Suppressor macrophage treated with lipopolysaccharide for 4 hours (primary cell): ENCODE data around the gene TRH.
"Not testable (repeated sequence)": the region's sequence is repeated elsewhere in the genome, so short reads cannot be mapped to it uniquely, and the experiment has no call there.

Experiments
- DNase-seq: peaks from one replicate; pipeline ENCODE4 v3.0.0-alpha.2; 2020

The TRH gene

DNA sequence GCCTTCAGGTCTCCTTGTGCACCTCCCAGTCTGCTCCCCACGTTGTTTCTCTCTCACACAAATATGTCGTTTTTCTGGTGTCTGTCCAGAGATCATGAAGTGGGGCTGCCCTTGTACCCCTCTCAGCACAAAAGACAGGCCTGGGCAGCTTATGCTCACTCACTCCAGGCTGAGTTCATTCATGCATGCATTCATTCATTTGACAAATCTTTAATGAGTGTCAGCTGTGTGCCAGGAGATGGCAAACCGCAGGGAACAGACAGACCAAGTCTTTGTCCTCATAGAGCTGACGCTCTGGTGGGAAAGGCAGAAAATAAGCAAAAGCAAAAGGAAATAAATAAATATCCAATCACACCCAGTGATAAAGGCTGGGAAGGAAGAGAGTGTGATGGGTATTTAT, 7.6 kb upstream of the TRH start:
- no peak for DNase-seq

DNA sequence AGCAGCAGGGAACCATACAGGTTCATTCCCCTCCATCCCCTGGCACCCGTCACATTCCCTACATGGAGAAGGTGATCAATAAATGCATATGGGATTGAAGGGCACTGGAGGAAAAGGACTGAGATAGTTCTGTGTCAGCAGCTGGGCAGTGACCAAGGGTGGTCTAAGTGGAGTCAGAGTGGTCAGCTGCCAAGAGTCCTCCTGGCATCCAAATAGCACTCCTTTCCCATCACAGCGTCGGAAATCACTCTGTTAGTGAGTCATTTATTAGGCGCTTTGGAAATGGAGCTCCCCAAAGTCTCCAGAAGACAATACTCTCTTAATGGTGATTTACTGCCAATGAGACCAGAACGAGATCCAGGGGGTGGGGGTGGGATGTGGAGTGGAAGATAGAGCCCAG, 6.8 kb upstream of the TRH start:
- no peak for DNase-seq

DNA sequence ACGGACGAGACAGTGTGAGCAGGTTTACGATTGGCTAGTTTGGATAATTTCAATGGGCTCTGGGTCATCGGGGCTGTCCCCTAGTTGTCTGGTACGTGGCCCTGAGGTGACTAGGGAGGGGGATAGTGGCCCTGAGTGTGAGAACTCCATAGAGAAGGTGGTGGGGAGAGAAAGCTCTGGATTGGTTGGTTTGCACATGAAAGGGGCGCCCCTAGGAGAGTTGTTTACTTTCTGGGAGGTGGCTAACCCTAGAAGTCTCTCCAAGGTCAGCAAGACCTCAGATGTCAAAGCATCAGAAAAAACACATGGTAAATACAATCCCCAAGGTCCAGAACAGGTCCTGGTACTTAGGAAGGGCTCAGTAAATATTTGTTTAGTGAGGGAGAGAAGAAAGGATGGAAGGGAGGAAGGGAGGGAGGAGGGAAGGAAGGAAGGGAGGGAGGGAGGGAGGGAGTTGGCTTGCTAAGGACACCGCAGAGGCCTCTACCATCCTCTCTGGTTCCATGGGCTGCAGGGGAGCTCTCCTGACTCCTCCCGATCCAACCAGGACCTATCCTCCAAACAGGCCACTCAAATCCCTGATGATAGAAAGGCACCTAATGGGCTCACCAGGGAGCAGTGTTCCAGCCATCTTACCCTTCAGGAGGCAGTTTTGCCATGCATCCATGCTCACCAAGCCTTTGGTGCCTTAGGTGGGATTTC, 3.0 kb upstream of the TRH start:
- no peak for DNase-seq

DNA sequence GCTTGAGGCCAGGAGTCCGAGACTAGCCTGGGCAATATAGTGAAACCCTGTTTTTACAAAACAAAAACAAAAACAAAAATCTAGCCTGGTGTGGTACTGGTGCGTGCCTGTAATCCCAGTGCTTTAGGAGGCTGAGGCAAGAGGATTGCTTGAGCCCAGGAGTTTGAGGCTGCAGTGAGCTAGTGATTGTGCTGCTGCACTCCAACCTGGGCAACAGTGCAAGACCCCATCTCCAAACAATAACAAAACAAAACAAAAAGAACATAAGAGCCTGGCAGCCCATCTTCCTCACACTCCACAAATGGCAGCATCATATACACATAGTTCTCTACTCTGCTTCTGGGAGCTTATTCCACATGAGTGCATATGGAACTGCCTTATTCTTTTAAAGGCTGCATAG, 2.2 kb upstream of the TRH start:
- no peak for DNase-seq

DNA sequence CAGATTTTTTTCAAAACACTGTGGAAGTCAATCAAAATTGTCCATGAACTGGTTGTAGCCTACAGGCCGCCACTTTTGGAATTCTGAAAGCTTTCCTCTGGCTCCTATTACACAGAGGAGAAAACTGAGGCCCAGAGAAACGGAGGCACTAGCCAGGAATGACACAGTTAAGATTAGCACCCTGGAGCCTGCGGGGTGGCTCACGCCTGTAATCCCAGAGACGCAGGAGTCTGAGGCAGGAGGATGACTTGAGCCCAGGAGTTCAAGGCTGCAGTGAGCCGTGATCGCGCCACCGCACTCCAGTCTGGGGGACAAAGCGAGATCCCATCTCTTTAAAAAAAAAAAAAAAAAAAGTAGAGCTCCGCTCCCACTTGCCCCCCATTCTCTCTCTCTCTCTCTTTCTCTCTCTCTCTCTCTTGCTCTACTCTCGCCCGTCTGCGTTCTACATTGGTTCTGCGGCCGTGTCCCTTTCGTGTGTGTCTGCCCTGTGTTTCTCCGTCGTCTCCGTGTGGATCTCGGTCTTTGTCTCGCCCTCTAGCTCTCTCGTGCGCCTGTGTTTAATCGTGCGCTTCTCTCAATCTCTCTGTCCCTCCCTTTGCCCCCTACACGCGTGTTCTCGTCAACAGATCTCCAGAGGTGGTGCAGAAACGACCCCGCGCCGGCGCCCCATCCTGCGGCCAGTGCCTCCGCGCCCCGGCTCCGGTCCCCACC, 512 bp upstream of the TRH start:
- no peak for DNase-seq

DNA sequence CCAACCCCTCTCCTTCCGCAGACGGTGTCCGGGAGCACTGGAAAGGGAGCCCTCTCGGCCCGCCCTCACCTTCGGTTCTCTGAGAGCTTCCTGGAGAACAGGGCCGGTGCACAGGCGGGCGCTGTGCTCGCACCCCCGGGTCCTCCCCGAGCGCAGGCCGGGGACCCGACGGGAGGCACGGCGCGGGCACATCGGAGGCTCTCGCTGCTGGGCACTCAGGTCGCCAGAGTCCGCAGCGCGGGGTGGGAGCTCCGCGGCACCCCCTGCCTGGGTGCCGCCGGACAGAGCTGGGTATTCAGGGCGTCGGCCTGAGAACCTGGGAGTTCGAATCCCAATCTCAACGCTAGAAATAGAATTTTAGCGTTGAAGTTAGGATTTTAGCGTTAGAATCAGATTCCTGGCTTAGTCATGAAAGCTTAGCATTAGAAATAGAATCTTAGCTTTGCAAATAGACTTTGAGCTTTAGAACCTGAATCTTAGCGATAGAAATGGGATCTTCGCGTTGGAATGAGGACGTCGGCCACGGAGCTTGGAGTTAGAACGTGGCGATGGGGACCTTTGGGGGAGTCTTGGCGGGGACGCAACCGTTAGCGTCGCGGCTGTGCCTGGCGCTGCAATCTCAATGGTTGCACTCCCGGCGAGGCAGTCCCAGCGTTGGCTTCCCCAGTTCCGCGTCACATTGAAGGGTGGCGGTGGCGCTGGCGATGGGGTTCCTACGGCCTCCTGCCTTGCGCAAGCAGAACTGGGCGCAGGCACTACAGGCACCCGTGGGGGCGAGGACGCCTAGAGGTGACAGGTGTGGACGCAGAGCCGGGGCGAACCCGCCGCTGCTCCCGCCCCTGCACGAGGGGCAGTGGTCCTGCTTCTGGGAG, 549 bp downstream of the TRH start:
- peak; percentile 44 for DNase-seq

DNA sequence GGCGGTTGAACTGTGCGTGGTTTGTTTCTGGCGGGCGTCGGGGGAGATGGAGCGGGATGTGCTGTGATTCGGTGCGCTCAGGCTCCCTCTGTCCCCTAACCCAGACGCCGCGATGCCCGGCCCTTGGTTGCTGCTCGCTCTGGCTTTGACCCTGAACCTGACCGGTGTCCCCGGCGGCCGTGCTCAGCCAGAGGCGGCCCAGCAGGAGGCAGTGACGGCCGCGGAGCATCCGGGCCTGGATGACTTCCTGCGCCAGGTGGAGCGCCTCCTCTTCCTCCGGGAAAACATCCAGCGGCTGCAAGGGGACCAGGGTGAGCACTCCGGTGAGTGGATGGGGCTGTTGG, 1.2 kb downstream of the TRH start:
- DNase-seq = no peak

DNA sequence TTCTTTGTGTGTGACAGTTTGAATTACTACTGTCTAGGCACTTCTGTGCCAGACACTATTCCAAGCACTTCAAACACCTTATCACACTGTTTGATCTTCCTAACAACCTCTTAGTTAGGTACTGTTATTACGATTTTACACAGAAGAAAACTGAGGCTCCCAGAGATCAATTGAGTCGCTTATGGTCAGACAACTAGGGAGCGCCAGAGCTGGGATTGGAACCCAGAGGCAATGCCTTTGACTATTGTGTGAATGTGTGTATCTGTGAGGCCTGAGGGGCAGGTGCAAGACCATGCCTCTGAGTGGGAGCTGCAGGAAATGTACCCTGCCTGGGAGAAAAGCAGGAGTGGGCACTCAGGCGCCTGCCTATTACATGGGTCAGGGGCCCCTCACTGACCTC, 1.8 kb downstream of the TRH start:
- no peak for DNase-seq

DNA sequence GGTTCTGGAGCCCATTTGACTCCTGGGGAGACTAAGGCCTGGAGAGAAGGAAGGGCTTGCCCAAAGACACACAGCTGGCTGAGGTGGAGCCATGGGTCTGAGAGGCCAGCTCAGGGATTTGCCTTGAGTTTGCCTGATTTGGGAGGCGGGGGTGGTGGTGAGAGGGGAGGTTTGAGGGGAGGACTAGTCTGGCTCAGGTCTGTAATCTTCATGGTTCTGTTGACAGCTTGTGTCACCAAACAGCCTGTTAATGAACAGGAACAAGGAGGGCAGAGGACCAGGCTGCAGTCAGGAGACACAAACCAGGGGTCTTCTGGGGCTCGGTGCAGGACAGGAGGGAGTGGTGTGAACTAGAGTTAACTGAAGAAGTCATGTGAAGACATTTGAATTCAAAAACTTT, 3.6 kb downstream of the TRH start:
- DNase-seq = no peak

DNA sequence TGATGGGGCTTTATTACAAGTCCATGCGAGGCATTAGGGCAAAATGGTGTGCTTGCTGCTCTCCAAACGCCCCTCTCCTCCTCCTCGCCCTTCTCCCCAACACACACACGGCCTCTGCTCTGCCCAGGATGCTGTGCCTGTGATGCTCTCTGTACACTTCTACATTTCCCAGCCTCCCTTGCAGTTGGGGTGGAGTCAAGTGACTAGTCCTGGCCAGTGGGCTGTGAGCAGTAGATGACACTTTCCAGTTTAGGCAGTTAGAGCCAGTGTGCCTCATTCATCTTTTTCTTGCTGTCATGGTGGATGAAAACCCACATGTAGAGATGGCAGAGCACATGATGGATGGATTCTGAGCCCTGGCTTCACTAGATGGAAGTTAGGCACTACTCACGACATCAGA, 5.4 kb downstream of the TRH start:
- DNase-seq = no peak

DNA sequence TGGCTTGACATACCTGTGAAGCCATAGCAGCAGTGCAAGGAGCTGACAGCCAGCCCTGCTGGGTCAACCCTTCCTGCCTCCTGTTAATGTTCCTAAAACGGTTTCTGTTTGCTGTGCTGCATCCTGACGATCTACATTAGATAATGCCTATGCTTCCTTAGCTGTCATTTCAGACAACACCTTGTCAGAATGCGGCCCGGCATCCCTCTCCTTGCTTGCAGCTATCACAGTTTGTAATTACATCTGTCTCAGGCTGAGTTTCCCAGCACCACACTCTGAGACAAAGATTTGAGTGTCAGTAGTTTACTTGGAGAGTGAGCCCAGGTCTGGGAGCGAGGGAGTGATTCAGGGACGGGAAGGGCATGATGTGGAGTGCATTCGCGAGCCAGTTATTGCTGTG, 9.0 kb downstream of the TRH start:
- no peak for DNase-seq

DNA sequence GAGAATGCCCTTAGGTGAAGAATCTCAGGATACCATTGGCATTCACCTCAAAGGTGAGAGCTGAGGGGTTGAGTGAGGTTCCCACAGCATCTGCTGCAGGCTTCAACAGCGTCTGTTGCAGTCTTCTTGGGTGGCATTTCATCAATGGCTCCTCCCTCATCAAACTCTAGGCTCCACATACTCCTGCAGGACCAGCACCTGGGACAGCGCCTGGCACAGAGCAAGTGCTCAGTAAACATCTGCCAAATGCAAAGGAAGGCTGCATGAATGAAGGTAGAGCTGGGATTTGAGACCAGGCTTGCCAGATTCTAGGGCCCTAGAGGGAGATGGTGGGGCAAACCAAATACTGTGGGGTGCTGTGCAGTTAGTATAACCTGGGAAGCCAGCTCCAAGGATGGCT, 9.6 kb downstream of the TRH start:
- DNase-seq = no peak

DNA sequence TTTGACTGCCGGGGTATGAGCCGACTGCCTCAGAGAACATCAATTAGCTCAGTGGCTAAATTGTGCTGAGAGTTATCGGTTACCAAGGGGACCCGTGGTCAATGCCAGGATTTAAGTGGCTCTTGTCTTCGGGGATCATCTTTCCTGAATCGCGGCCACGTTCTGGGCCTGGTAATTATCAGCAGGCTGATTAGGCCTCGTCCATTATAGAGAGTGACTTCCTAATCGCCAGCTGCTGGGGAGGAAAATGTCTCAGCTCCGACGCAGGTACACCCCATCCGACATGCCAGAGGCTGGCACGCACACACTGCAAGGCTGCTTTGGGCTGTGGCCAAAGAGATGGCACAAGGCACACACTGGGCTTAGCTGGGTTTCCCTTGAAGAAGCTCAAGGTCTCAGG, 10.6 kb downstream of the TRH start:
- DNase-seq = no peak

DNA sequence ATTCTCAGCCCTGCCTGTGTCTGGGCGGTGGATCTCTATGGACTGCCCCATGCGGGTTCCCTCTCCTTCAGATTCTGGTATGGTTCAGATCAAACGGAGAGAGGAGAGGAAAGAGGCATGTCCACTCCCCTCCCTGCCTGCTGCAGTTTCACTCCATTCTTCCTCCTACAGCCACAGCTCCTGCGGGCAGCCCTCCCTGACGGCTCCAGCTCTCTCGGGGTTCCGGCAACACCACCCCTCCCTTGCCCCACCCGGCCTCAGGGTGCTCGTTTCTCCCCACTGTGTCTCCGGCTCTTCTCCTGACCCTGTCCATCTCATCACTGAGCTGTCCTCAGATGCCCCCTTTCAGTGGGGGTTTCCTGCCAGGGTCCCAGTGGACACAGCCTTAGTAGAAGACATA, 13.9 kb downstream of the TRH start:
- no peak for DNase-seq

DNA sequence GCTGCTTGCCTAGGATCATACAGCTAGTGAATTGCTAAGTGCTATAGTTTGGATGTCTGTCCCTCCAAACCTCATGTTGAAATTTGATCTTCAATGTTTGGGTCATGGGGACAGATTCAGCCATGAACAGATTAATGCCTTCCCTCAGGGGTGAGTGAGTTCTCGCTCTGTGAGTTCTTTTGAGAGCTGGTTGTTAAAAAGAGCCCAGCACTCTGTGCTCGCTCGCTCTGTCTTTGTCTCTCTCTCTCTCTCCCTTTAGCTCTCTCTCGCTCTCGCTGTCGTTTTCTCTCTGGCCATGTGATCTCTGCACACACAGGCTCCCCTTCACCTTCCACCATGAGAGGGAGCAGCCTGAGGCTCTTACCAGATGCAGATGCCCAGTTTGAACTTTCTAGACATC, 14.9 kb downstream of the TRH start:
- no peak for DNase-seq

DNA sequence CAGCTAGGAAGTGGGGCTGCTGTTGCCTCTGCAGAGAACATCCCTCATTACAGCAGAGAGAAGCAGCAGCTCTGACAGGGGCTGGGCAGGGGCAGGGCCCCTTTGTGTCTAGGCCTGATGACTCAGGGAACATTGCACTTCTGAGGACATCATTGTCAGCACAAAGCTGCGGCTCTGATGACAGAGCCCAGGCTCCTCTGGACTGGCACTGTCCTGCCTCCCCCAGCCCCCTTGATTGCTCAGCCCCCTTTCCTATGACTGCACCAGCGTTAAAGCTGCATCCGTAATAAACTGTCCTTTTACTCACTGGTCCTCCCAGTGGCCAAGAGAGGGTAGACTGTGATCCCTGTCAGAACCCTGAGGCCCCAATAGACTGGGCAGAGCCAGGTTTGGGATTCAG, 18.3 kb downstream of the TRH start:
- no peak for DNase-seq

DNA sequence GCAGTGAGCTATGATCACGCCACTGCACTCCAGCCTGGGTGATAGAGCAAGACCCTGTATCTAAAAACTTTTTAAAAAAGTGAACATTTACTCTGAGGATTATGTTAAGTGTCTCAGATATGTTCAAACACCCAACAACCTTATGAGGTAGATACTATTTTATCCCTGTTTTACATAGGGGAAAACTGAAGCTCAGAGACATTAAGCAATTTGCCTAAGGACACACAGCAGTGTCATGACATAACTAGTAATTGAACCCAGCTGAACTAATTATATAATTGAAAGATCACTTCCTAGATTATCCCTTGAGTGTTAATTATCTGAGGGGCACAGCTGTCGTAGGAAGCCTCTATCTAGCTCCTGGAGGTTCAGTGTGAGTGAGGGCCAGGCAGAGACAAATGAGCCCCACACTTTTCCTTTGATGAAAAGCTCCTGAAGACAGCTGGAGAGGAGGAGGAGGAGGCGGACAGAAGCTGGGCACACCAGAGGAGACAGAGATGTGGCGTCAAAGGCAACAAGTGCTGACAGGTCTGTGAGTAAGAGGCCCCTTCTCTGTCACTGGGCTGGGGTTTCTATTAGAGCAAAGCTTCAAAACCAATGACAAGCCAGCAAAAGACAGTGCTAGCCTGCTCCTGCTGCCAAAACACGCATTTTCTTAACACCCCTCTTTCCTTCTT, 20.5 kb downstream of the TRH start:
- no peak for DNase-seq

DNA sequence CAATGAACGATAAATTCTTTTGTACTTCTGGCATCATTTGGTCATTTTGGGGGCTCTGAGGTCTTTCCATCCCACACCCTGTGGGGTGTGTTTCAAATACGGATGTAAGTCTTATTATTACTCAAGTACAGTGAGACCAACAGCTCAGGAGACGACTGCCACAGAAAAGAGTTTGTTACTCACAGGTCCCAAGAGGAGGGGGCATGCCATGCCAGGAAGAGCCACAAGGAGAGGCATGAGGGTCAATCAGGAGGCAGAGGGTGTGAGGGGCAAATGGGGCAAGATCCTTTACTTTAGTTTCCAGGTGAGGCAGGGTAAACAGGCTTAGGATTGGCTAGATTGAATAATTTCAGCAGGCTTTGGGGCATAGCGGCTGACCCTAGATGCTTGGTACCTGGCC, 21.6 kb downstream of the TRH start:
- no peak for DNase-seq

DNA sequence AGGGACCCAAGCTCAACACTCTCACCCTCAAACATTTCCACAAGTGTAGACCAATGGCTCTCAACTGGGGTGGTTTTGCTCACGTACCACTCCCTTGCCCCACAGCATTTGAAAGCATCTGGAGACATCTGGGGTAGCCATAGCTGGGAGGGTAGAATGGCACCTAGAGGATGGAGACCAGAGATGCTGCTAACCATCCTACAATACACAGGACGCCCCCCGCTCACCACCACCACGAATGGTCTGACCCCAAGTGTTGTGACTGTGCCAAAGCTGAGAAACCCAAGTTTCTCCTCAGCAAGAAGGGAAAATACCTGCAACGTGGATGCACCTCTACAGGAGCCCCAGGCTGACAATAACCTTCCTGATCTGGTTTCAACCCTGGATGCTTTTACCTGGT, 24.7 kb downstream of the TRH start:
- not testable (repeated sequence) for DNase-seq

DNA sequence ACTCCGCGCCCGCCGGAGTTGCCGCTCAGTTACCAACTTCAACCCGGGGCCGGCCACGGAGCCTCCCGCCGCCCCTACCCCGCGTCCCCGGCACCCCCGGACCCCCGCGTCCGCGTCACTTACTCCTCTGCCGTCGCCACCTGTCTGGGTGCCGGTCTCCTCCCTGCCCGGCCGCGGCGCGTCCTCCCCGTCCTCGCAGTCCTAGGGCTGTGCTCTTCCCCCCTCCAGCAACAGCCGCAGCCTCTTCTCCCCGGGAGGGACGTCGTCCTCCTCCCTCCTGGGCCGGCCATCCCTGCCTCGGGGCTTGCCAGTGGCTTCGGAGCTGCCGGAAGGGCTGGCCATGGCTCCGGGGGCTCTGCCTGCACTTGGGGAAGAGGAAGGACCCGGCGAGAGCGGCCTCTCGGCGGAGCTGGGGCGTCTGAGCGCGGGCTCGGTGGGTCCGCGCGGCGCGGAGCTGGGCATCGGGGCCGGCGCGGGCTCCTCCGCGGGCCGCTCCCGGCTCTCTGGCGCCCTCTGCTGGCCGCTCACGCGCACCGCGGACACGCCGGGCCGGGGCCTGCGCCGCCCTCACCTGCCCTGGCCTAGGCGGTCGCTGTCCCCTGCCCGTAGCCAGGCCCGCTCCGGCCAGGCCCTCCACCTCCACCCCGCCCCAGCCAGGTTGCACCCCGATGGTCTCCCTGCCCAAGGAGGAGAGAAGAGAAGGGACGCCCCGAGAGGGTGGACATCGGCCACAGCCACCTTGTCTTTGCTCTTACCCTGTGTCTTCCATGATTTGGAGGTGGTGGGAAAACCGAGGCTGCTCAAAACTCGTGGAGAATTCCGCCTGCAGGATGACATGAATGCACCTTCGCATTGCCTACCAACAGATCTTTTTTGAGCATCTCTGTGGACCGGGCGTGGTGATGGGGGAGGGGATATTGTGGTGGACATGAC, 28.4 kb downstream of the TRH start:
- peak; percentile 59 for DNase-seq

DNA sequence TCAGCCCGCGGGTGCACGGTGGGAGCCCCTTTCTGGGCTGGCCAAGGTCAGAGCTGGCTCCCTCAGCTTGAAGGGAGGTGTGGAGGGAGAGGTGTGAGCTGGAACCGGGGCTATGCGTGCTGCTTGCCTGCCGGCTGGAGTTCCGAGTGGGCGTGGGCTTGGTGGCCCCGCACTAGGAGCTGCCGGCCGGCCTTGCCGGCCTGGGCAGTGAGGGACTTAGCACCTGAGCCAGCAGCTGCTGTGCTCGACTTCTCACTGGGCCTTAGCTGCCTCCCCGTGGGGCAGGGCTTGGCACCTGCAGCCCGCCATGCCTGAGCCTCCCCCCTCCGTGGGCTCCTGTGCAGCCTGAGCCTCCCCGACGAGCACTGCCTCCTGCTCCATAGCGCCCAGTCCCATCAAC, 36.0 kb downstream of the TRH start:
- DNase-seq = no peak

DNA sequence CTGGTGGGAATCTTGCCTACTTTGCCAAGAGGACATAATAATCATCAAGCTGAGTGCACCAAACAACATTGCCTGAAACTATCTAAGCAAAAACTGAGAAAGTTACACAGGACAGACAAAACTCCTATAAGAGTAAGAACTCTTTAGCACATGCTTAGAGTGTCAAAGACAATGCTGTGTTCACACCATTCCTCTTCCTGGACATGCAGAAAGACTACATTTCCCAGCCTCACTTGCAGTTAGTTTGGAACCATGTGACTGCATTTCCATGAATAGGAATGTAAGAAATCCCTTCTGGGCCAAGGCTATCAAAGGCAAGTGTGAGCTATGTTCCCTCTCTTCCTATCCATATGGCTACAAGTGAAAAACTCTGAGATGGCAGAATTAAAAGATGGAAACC, 37.6 kb downstream of the TRH start:
- DNase-seq = not testable (repeated sequence)
